ENCODE results near the gene LRRC1.

The LRRC1 gene

DNA sequence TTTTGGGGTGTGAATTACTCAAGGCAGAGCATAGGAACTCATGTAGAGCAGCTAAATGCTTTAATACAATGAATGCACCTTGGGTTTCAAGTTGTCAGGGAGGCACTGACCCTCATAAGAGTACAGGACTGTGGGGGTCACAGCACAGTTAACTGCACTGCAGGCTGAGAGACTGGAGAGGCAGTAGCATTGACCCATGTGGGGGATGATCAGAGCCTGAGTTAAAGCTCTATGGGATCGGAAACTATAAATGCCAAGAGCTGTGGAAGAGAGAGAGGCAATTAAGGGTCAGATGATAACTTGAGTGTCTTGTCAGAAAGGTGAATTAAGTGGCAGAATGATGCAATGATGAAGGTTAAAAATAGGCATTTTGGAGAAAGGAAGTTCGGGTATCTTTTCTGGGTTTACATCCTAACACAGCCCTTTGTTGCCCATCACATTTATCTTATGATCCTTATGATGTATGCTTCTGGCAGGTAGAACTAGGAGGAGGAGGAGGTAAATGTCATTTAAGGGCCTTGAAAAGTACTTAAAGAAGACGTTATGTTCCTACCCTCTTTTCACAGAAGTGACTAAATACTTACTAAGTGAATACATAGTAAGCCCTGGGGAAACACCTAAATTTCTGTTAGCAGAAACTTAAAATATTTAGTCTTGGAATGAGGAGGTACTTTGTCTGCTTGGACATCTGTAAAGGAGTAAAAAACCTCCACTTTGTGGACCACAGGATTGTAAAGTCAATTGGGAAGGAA is 24.2 kb downstream of the LRRC1 start:
- no peak for DNase-seq

DNA sequence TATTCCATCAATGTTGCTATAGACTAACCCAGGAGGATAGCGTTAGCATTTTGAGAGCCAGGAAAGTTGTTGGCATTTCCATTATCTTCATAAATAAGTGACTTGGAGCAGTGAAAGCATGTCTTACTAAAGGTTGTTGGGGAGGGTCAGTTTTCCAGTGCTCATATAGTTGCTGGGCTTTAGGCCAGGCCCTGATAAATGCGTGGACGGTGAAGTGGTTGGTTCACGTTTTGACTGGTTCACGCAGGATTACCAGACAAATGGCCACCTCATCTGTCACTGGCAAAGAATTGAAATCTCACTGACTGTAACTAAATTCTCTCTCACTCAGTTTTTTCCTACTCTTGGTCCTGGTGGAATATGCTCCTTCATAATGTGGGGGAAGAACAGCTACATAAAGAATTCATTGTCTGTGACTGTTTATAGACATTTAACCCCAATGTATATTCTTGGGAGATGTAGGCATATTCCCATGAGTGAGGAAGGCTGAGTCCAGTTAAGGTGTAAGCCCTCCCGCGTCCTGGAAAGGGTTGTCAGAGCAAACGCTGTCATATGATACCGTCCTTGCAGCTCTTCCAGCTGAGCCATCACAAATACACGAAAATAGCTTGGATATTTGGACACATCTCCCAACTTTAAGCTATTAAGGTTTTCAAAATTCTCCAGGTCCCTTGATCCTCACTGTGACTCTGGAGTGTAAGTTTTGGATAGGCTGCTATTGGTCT is 27.8 kb downstream of the LRRC1 start:
- DNase-seq: no peak

DNA sequence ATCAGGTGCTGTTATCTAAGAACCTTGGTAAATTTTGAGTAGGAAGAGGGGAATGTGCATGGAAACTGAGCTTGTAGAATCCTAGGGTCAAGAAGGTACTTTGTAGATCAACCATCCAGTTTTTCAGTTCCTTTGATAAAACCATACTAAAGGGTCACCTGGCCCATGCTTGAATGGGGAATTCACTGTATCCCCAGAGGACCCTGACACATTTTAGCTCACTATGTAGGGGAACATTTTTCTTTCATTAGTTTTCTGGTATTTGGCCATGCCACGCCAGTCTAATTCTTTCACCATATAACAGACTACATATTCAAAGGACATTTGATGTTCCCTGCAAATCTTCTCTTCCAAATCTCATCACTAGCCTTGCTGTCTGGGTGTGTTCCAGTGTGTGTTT is 29.9 kb downstream of the LRRC1 start:
- no peak for DNase-seq

DNA sequence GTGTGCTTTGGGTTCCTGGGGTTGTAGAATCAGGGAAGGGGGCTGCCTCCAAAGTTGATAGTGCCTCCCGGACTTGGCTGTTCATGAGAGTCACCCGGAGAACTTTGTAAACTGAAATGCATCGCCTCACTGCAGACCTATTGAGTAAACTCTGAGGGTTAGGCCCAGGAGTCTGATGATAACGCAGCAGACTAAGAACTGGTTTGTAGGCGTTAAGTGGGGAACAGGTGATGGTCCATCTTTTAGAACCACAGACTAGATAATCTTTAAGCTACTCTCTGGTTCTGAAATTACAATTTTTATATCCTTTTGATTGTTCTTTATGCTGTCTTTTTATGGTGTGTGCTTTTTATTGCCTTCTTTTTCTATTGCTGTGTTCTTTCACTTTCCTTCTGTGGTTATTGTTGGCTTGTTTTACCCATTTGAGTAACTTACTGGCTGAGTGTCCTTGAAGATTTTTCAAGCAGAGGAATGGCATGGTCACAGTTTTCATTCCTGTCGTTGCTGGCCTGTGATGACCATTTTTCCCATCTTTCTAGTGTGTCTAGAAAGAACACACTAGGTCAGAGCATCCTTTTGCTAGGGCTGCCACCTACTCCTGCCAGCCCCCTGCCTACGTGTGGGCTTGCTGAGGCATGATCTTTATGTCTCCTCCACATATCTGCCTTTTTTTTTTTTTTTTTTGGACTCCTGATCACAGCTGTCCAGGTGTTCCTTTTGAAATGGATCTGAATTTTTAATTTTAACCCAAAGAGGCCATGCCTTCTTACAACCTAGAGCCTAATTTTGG is 30.9 kb downstream of the LRRC1 start:
- DNase-seq: no peak

DNA sequence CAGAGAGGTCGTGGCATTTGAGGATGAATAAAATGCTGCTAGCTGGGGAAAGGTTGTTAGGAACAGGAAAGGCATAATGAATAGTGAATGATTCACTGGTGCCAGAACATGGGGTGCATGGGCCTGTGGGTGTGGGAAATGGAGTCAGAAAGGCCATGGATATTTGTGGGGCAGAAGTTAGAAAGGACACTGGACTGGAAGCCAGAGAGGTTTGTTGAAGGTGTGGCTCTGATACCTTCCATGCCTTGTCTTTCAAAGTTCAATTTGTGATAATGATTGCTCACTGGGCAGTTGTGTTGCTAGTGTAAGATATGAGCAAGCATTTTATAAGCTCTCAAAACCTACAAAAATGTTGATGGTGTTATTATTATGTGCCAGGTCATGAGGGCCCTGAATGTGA is 32.7 kb downstream of the LRRC1 start:
- no peak for DNase-seq

DNA sequence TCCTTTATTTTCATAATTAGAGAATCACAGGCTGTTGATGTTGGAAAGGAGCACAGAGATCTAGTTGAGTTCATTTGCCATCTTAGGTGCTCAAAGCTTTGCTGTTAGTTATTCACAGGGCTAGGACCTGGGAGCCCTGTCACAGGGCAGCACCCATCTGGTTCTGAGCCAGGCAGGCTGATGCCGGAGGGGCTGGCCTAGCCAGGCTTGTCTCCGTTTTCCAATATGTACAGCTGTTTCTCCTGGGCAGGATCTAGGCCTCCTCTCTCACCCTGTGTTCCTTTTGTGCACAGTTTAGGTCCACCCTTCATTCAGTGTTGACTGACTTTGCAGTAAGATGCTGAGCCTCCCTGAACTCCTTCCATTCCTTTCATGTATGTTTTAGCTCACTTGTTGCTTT is 33.4 kb downstream of the LRRC1 start:
- DNase-seq: no peak

DNA sequence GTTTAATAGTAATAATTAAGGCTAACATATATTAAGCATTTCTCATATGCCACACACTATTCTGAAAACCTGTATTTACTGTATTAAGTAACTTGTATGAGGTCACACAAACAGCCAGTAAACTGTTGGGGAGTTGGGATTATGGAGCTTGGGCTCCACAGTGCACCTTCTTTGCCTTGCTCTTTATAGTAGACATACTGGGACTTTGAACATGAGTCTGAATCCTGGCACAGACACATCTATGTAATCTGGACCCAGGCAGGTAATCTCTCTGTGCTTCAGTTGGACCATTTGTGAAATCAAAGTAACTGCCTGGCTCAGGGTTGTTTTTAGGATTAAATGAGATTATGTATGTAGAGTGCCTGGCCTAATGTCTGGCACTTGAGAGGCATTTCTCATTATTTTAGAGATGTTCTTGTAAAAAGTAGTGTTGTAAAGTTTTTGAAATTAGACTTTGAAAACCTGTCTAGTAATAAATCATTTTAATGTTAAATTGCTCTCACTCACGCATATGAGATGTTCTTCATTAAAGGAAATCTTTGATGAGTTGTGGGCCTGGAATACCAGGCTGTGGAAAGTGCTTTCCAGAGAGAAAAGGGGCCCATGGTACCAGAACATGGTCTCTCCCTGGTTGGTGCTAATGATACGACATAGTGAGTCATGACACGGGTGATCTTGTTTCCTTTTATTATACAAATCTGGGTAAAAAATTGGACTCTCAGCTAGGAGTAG is 34.3 kb downstream of the LRRC1 start:
- DNase-seq: no peak

DNA sequence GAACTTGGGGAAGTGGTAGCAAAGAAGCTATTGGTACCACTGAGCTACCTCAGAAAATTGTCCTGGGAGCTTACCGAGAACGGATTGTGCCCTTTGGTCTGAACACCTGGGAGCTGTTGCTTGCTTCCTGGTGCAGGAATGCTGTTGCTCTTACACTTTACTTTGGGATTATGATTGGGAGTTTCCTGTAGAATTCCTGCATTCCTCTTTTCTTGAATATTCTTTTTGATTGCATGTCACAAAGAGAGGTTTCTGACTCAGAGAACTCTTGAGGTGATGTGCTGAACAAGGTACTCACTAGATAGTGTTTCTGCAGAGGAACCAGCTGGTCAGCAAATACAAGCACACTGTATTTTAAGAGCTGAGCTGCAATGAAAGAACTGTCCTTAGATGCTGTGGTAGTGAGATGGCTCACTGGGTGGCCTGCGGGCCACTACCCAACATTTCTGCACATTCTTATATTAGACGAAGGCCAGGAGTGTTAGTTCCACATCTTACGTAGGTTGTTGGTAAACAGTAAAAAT is 35.0 kb downstream of the LRRC1 start:
- DNase-seq: no peak

DNA sequence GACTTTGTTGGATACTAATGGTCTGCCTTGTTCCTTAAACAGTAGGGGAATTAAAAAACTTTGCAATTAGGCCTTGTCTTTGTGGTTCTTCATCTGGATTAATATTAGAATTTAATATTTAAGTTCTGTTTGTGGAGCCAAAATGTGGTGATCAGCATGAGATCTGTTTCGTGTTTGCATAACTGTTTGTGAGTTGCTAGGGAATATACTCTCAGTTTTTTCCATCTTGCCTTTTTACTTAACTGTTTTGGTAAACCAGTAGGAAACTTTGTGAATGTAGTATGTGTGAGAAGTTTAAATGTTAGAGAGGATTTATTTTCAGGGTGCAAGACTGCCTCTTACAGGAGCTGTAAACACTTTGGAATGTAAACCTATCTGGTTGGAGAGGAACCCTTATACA is 35.6 kb downstream of the LRRC1 start:
- no peak for DNase-seq

DNA sequence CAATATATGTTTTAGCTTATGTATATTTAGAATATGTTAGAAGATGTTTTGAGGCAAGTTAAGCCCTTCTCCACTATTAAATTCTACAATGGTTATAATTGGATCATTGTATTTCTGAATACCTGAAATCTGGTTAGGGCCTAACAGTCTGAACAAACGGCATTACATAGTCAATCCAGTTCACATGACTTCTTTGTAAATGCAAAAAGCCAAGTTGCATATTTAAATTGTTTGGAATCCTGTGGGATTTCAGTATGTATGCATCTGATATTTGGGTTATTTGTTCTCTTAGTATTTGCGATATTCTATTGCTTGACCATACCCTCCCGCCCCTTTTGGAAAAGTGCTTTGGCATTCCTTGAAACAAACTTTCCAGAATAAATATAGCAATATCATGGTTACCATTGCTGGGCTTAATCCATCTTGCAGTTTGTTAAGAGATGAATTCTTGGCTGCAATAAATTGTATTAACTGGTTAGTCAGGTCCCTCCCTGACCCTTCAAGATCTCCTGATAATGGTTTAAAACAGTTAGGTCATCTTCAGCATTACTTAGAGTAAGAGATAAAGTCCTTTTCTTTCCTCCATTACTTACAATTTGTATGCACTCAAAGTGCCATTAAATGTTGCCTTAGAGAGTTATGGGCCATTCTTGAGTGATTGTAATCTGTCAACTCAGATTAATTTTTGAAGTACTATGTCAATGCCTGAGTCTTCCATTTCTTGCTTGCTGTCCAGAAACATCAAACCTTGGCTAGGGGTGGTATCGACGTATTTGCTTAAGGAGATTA is 36.5 kb downstream of the LRRC1 start:
- DNase-seq: no peak

DNA sequence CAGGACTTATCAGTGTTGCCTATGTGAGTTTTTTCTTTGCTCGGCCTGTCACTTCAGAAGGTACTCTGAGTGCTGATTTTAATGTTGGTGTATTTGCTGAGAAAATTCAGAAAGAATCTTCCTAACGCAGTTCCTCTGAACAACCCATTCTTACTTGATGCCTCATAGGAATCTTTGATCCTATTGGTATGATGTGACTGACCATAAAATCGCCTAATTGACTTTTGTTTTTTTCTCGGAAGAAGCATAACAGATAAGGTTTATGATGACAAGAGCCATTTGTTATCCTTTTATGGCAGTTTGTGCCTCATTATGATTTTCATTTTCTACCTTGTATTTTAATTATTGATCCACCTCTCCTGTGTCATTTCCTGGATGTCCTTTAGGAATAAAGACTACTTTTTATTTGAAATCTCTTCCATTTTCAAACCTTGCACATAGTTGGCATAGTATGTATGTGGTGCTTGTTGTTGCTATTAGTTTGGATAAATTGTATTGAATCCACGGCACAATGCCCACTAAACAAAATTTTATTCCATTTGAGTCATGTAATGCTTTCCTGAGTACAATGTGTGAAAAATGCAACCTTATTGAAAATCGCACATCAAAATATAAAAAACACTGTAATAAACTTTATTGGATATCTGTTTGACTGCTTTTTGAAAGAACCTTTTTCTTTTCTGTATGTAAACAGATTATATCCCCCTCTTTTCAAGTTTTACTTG is 37.3 kb downstream of the LRRC1 start:
- DNase-seq: no peak

DNA sequence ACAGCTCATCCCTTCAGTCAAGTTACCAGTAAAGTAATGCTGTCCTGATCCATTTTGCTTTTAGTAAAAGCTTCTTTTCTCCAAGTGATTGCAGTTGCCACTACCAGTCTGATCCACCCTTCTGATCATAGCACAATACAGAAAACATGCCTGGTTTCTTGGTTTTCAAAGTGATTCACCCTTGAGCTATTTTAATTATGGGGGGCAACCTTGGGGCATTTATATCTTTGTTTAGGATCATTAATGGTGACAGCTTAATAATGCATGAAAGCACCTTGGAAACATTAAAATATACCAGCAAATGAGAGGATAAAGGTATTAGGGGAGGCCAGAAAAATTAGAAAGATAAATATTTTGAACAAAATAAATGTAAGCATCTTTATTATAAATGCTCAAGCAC is 38.4 kb downstream of the LRRC1 start:
- no peak for DNase-seq

DNA sequence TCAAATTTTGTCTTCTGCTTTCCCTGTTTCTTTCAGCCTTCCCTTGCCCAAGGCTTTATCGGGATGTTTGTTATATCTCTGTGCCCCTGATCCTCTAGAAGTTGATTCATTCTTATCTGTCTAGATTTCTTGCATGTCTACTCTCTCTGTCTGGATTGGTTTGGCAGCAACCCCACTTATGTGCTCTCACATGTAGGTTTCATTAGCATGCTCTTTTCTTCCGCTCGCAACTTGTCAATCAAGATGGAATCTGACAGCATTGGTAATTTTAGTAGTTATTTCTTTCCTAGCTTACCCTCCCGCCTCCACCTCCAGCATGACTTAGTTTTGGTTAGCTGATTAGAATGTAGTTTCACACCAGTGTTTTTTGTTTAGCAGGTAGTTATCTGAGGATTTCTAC is 39.3 kb downstream of the LRRC1 start:
- no peak for DNase-seq

DNA sequence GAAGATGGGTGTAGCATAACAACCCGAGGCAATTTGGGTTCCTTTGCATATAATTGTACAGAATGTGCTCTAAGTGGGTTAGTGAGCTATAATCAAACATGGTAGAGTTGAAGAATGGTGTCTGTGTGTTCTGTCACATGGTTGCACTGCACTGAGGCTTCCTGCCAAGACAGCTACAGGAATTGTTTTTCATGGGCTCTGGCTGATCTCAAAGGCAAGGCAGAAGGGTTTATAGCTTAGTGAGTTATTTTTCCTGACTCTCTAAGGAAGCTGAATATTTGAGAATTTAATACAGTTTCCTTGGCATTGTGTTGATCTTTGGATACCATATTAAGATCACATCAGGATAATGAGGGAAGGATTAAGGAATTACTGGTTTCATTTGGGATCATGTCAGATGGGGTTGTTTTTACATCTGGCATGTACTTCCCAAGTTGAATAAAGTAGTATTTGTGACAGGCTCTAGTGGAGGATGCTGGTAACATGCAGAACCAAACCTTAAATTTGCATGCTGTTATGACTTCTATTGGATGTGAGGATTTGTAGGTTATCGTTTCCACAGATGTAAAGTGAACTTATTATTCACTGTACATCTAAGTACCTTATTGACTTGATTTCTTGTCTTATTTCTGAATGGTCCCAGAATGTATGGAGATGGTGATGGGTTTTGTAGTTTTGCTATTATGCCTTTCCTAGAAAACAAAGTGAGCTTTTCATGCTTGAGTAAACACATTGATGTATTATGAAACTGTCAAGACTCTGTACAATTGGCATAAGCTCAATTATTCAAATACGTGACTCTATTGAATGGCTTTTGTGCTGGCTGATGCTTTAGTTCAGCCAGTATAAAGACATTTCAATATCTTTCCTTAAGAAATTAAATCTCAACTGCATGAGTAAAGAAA is 43.3 kb downstream of the LRRC1 start:
- no peak for DNase-seq

DNA sequence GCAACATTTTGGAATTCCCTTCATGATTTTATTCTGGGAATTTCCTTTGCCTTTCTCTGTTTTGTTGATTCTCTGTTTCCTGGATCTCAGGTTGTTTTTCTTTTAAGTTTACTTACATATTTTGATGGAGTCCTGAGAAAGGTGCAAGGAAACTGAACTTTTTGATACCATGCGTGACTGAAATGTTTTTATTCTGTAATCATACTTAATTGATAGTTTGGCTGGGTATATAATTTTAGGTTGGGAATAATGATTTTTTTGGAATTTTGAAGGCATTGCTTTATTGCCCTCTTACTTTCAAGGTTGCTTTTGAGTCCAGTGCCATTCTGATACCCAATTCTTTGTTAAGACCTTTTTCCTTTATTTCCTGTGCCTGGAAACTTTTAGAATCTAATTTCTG is 45.2 kb downstream of the LRRC1 start:
- no peak for DNase-seq

DNA sequence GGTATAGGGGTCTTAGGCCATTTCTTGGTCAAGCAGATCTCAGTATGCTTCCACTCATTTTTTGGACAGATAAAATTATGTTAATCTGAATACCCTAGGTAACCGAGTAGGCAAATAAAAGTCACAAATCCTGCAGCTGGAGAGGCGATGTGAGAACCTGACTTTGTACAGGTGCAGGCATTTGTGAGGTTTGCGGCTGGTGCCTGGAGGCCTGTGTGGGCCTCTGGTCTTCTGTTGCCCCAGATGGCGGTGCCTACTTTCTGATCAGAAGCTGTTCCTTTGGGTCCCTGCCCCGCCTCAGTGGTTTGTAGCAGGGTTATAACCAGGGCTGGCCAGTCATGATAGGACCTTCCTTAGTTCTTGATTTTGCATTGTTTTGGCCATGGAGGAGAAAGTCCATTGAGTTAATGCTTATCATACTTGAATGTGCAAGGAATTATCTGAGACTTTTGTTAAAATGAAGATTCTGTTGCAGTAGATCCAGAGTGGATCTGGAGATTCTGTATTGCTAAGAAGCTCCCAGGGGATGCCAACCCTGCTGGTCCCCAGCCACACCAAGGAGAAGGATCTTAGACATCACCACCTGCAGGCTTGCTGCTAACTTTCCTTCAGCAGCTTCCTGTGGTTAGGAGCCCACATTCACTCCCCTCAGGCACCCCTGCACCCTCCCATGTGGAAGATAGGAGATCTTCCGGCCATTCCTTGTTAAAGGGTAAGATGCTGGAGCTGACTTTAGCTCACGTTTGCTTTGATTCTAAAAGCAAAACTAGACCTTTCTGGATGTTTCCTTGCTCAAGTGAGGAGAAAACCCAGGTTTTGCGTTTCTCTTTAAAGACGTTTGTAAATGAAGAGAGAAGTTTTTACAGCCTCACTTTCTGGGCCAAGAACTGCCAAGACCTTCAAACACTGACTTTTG is 50.7 kb downstream of the LRRC1 start:
- no peak for DNase-seq

DNA sequence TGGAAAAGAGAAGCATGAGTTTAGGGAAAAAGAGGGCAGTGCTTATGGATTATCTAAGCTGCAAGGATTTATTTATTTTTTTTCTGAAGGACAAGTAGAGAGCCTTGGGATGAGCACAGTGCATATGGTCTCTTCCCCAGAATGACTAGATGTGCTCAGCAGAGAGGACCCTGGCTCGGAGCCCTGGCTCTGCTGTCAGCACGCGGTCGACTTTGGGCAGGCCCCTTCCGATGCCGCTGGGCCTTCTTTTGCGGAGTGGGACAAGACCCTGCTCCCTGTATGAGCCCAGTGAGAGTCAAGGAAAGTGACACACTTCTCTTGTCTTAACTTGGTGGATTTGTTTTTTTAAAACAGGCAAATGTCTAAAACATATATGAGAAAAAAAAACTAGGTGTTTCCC is 51.4 kb downstream of the LRRC1 start:
- no peak for DNase-seq

DNA sequence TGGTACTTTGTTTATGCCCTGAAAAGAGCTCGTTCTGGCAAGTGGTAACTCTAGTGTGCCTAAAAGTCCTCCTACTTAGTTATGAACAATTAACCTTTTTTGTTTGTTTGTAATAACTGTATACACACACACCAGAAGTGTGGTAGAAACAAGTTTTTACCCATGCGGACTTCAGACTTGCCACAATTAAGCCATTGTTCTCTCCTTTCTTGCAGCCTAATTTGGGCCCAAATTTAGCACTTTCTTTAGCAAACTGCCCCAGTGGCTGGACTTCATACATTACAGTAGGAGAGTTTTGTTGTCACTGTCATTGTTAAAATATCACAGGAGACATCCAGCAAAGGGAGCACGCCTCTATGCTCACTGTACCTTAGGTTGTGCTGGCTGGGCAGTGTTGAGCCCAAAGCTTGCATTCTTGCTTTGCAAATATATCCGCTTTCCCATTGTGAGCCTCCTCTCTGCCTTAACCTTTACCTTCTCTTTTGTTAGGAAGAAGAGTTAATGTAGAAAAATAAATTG is 53.0 kb downstream of the LRRC1 start:
- DNase-seq: no peak

DNA sequence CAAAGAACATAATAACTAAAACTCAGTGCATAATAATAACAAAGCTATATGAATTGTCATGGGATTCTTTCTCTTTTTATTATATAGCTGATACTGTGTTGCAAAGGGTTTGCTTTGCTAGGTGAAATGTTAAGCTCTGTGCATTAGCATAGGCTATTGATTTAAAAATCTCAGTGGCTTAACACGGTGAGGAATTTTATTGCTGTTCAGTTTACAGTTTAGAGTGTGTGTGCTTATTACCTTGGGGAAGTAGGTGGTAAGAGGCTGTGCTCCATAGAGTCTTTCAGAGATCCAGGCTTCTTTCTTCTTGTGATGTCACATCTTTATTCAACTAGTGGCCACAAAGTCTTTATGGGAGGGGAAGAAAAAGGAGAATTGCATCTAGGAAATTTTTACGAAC is 55.7 kb downstream of the LRRC1 start:
- no peak for DNase-seq
